HL-60 (cell line): ENCODE results near the gene IL36A.

Experiments
- DNase-seq, 2 experiments: peaks; one replicate each; pipeline ENCODE4 v3.0.0-alpha.2; 2010 to 2020; ENCODE audit warnings: low read depth in 1 of 2, low spot score in 1 of 2
- H3K27ac ChIP-seq: fragments of 250-450 bp; sonication (Bioruptor Pico); replicated peaks from 2 replicates; pipeline ENCODE4 v1.5.1; 2020; ENCODE audit warnings: mild to moderate bottlenecking, moderate library complexity
- H3K27me3 ChIP-seq: fragments of 250-450 bp; sonication (Bioruptor Pico); 2 replicates; pipeline ENCODE4 v1.5.1; 2021; ENCODE audit warnings: mild to moderate bottlenecking, moderate library complexity; ENCODE audit not compliant: insufficient read depth, poor library complexity, severe bottlenecking
- H3K4me3 ChIP-seq: replicated peaks from 2 replicates; pipeline ENCODE4 v1.5.1; 2011; ENCODE audit warnings: mild to moderate bottlenecking, control low read depth, low read length; ENCODE audit not compliant: insufficient read depth
- GABPA ChIP-seq: IDR thresholded peaks from 2 replicates; pipeline ENCODE4 v1.6.1; 2012; ENCODE audit warnings: low read depth
- POLR2AphosphoS5 ChIP-seq: IDR thresholded peaks from 2 replicates; pipeline ENCODE4 v1.6.1; 2012; ENCODE audit warnings: low read depth
- SPI1 ChIP-seq: IDR thresholded peaks from 2 replicates; pipeline ENCODE4 v1.6.1; 2012; ENCODE audit warnings: low read depth, mild to moderate bottlenecking, borderline replicate concordance
- TF ChIP-seq, protein P1 (sequence below): IDR thresholded peaks from one replicate; pipeline ENCODE4 v1.5.1; 2011; ENCODE audit warnings: low read length, control low read depth, inconsistent platforms; ENCODE audit not compliant: insufficient read depth
- TF ChIP-seq, protein P2 (sequence below): IDR thresholded peaks from 2 replicates; pipeline ENCODE4 v1.6.1; 2012; ENCODE audit warnings: low read depth; ENCODE audit not compliant: insufficient replicate concordance

IL36A gene

DNA sequence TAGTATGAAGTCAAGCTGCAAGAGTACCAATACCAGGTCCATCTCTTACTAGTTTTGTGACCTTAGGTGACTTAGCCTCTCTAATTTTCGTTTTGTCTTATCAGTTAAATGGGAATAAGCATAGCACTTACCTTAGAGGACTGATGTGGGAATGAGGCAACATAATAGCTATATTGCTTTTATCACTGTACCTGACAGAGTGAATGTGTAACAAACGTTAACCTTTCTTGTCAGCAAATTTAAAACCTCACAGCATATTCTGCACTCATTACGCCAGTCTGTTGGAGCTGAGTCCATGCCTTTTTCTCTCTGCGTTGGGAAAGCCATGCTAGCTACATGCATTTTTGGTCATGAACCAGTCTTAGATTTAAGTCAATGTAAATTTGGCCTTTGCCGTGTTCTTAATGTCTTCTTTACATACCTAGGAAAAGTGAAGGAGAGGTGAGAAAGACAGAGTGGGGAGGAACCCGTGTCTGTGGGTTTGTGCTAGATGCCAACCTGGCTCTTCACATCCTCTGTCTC is 47.2 kb downstream of the IL36A start, which contains the start of gene IL36B:
Gene IL36B (minus strand): TSS at position 472 of the 522 bp plus-strand sequence.
- no peak for DNase-seq
- H3K27ac ChIP-seq: no peak within 1 kb of the TSS
- TF ChIP-seq SPI1: no peak
- TF ChIP-seq POLR2AphosphoS5: no peak
- TF ChIP-seq GABPA: no peak
- TF ChIP-seq, protein P1, sequence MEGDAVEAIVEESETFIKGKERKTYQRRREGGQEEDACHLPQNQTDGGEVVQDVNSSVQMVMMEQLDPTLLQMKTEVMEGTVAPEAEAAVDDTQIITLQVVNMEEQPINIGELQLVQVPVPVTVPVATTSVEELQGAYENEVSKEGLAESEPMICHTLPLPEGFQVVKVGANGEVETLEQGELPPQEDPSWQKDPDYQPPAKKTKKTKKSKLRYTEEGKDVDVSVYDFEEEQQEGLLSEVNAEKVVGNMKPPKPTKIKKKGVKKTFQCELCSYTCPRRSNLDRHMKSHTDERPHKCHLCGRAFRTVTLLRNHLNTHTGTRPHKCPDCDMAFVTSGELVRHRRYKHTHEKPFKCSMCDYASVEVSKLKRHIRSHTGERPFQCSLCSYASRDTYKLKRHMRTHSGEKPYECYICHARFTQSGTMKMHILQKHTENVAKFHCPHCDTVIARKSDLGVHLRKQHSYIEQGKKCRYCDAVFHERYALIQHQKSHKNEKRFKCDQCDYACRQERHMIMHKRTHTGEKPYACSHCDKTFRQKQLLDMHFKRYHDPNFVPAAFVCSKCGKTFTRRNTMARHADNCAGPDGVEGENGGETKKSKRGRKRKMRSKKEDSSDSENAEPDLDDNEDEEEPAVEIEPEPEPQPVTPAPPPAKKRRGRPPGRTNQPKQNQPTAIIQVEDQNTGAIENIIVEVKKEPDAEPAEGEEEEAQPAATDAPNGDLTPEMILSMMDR: no peak
- TF ChIP-seq, protein P2, sequence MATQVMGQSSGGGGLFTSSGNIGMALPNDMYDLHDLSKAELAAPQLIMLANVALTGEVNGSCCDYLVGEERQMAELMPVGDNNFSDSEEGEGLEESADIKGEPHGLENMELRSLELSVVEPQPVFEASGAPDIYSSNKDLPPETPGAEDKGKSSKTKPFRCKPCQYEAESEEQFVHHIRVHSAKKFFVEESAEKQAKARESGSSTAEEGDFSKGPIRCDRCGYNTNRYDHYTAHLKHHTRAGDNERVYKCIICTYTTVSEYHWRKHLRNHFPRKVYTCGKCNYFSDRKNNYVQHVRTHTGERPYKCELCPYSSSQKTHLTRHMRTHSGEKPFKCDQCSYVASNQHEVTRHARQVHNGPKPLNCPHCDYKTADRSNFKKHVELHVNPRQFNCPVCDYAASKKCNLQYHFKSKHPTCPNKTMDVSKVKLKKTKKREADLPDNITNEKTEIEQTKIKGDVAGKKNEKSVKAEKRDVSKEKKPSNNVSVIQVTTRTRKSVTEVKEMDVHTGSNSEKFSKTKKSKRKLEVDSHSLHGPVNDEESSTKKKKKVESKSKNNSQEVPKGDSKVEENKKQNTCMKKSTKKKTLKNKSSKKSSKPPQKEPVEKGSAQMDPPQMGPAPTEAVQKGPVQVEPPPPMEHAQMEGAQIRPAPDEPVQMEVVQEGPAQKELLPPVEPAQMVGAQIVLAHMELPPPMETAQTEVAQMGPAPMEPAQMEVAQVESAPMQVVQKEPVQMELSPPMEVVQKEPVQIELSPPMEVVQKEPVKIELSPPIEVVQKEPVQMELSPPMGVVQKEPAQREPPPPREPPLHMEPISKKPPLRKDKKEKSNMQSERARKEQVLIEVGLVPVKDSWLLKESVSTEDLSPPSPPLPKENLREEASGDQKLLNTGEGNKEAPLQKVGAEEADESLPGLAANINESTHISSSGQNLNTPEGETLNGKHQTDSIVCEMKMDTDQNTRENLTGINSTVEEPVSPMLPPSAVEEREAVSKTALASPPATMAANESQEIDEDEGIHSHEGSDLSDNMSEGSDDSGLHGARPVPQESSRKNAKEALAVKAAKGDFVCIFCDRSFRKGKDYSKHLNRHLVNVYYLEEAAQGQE: no peak
- no peaks in the 10 kb centered on the region for H3K27me3 ChIP-seq
- no peak within 1 kb of the TSS for H3K4me3 ChIP-seq

DNA sequence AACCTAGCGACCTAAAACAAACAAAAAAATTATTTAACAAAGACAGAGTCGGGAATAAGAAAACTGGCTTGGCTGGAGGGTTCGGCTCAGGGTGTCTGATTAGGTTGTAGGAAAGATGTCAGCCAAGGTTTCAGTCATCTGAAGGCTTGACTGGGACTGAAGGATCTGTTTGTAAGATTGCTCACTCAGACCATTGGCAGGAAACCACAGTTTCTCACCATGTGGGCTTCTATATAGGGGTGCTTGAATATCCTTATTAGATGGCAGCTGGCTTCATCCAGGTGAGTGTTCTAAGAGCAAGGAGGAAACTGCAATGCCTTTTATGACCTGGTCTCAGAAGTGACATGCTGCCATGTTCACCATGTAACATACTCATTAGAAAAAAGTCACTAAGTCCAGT is 48.4 kb downstream of the IL36A start:
- H3K4me3 ChIP-seq: no peak overlapping the region
- no peaks in the 10 kb centered on the region for H3K27me3 ChIP-seq
- TF ChIP-seq GABPA: no peak
- no peak for TF ChIP-seq POLR2AphosphoS5
- TF ChIP-seq, protein P2: no peak
- TF ChIP-seq, protein P1: no peak
- no peak for TF ChIP-seq SPI1
- H3K27ac ChIP-seq: no peak overlapping the region
- DNase-seq: no peak

DNA sequence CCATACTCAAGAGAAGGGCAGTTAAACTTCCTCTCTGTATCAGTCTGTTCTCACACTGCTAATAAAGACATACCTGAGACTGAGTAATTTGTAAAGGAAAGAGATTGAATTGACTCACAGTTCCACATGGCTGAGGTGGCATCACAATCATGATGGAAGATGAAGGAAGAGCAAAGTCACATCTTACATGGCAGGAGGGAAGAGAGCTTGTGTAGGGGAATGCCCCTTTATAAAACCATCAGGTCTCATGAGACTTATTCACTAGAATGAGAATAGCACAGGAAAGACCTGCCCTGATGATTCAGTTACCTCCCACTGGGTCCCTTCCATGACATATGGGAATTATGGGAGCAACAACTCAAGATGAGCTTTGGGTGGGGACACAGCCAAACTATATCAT is 48.8 kb downstream of the IL36A start:
- H3K27ac ChIP-seq: no peak overlapping the region
- no peak overlapping the region for H3K4me3 ChIP-seq
- TF ChIP-seq SPI1 (no peak), GABPA (no peak), POLR2AphosphoS5 (no peak)
- TF ChIP-seq, protein P2: no peak
- TF ChIP-seq, protein P1: no peak
- no peaks in the 10 kb centered on the region for H3K27me3 ChIP-seq
- DNase-seq: no peak
